GM12891 (cell line): ENCODE data around the gene EML4.

ENCODE experiments used
- DNase-seq: peaks from one replicate; pipeline ENCODE4 v3.0.0; 2011; ENCODE audit warnings: low spot score; ENCODE audit not compliant: insufficient read length
- FAIRE-seq: peaks from 2 replicates; lab custom pipeline; 2011; peaks lifted over from hg19 to GRCh38; lab: Jason Lieb, UNC
- PAX5 ChIP-seq: IDR thresholded peaks from 2 replicates; pipeline ENCODE4 v1.6.1; 2011; ENCODE audit warnings: low read length, moderate library complexity, mild to moderate bottlenecking; ENCODE audit not compliant: insufficient read depth, severe bottlenecking
- POLR2A ChIP-seq: IDR thresholded peaks from 2 replicates; pipeline ENCODE4 v1.6.1; 2011; ENCODE audit warnings: low read depth, low read length, control low read depth
- POLR2AphosphoS5 ChIP-seq: IDR thresholded peaks from 2 replicates; pipeline ENCODE4 v1.6.1; 2011; ENCODE audit warnings: low read depth, low read length, control low read depth
- POU2F2 ChIP-seq: IDR thresholded peaks from 2 replicates; pipeline ENCODE4 v1.6.1; 2011; ENCODE audit warnings: low read depth, mild to moderate bottlenecking, control low read depth, low read length, moderate library complexity
- SPI1 ChIP-seq: IDR thresholded peaks from 2 replicates; pipeline ENCODE4 v1.6.1; 2011; ENCODE audit warnings: low read depth, low read length, control low read depth
- TAF1 ChIP-seq: IDR thresholded peaks from 2 replicates; pipeline ENCODE4 v1.6.1; 2011; ENCODE audit warnings: low read depth, low read length, control low read depth

EML4 gene

GRCh38 chr2:42210203-42210602 lies 41.0 kb downstream of the EML4 start:
- FAIRE-seq (no peak), DNase-seq (no peak)
- TF ChIP-seq SPI1 (no peak), TAF1 (no peak), PAX5 (no peak), POLR2A (no peak), POU2F2 (no peak), POLR2AphosphoS5 (no peak)

GRCh38 chr2:42211291-42211690 lies 42.1 kb downstream of the EML4 start:
- DNase-seq (no peak), FAIRE-seq (no peak)
- no peak for TF ChIP-seq PAX5
- no peak for TF ChIP-seq TAF1
- TF ChIP-seq POLR2AphosphoS5, result no peak
- no peak for TF ChIP-seq POLR2A
- TF ChIP-seq POU2F2, result no peak
- no peak for TF ChIP-seq SPI1

- no peak for FAIRE-seq
These were observed 45.5 kb downstream of the EML4 start for GRCh38 chr2:42214669-42215068.

GRCh38 chr2:42216694-42217093 lies 47.5 kb downstream of the EML4 start:
- DNase-seq (no peak), FAIRE-seq (no peak)
- TF ChIP-seq POLR2A (no peak), POLR2AphosphoS5 (no peak), SPI1 (no peak), PAX5 (no peak), TAF1 (no peak), POU2F2 (no peak)

More at GRCh38 chr2:42214669-42215068, 45.5 kb downstream of the EML4 start:
- no peak for TF ChIP-seq TAF1
- no peak for TF ChIP-seq SPI1
- TF ChIP-seq PAX5, result no peak
- TF ChIP-seq POLR2AphosphoS5, result no peak
- no peak for DNase-seq

- TF ChIP-seq TAF1 (no peak), SPI1 (no peak), POLR2A (no peak), POLR2AphosphoS5 (no peak), POU2F2 (no peak), PAX5 (no peak)
- FAIRE-seq (no peak), DNase-seq (no peak)
These were observed 48.2 kb downstream of the EML4 start for GRCh38 chr2:42217307-42217706.

- TF ChIP-seq POLR2A, result no peak
- TF ChIP-seq SPI1, result no peak
- TF ChIP-seq TAF1, result no peak
- no peak for TF ChIP-seq POLR2AphosphoS5
- no peak for TF ChIP-seq PAX5
- TF ChIP-seq POU2F2, result no peak
- DNase-seq (no peak), FAIRE-seq (no peak)
These were observed 48.8 kb downstream of the EML4 start for GRCh38 chr2:42217914-42218313.

- DNase-seq (no peak), FAIRE-seq (no peak)
- no peak for TF ChIP-seq SPI1
These were observed 49.6 kb downstream of the EML4 start for GRCh38 chr2:42218712-42219111.

- DNase-seq (no peak), FAIRE-seq (no peak)
- TF ChIP-seq POU2F2, result no peak
- no peak for TF ChIP-seq TAF1
- TF ChIP-seq PAX5, result no peak
- no peak for TF ChIP-seq POLR2A
- no peak for TF ChIP-seq POLR2AphosphoS5
- no peak for TF ChIP-seq SPI1
These were observed 50.0 kb downstream of the EML4 start for GRCh38 chr2:42219160-42219559.

GRCh38 chr2:42220566-42220965 lies 51.4 kb downstream of the EML4 start:
- no peak for FAIRE-seq
- no peak for TF ChIP-seq SPI1
- TF ChIP-seq TAF1, result no peak
- no peak for TF ChIP-seq POU2F2
- TF ChIP-seq POLR2AphosphoS5, result no peak
- TF ChIP-seq PAX5, result no peak
- TF ChIP-seq POLR2A, result no peak
- DNase-seq, result no peak

GRCh38 chr2:42223067-42223854 lies 54.1 kb downstream of the EML4 start:
- FAIRE-seq (no peak), DNase-seq (no peak)
- TF ChIP-seq PAX5 (no peak), TAF1 (no peak), POLR2AphosphoS5 (no peak), SPI1 (no peak), POLR2A (no peak)
